SU-DHL-6 (cell line): ENCODE results near the gene MAP3K19.

ENCODE experiments used
- H2AFZ ChIP-seq: fragments of 200-600 bp; sonication (generic); 2 replicates; pipeline ENCODE4 v1.6.1; 2014; ENCODE audit warnings: low read depth, mild to moderate bottlenecking, moderate library complexity, mixed read lengths, antibody characterized with exemption, low read length; ENCODE audit not compliant: severe bottlenecking
- H3F3A ChIP-seq: fragments of 200-600 bp; shearing (Covaris generic); 2 replicates; pipeline ENCODE4 v1.6.0; 2016; ENCODE audit warnings: antibody characterized with exemption, mild to moderate bottlenecking; ENCODE audit not compliant: insufficient read depth
- H3K27ac ChIP-seq: fragments of 200-600 bp; sonication (generic); 2 replicates; pipeline ENCODE4 v1.5.1; 2016; ENCODE audit warnings: low read depth, mild to moderate bottlenecking, low read length, moderate library complexity, mixed read lengths
- H3K27me3 ChIP-seq: fragments of 200-600 bp; sonication (generic), shearing (Covaris generic); 2 replicates; pipeline ENCODE4 v1.6.0; 2014; ENCODE audit warnings: mild to moderate bottlenecking, low read length
- H3K36me3 ChIP-seq: fragments of 200-600 bp; sonication (generic); 2 replicates; pipeline ENCODE4 v1.6.1; 2014; ENCODE audit warnings: mild to moderate bottlenecking, low read length, mixed read lengths
- H3K4me2 ChIP-seq: fragments of 300-600, 200-600 bp; shearing (Covaris generic), sonication (generic); 2 replicates; pipeline ENCODE4 v1.6.0; 2014; ENCODE audit warnings: low read length, low read depth, mild to moderate bottlenecking; ENCODE audit not compliant: poor library complexity, severe bottlenecking
- H3K4me3 ChIP-seq: fragments of 200-600 bp; sonication (generic); 2 replicates; pipeline ENCODE4 v1.5.1; 2014; ENCODE audit warnings: antibody characterized with exemption, low read length, mild to moderate bottlenecking, mixed read lengths; ENCODE audit not compliant: insufficient read depth, poor library complexity, severe bottlenecking
- H3K79me2 ChIP-seq: fragments of 200-600 bp; sonication (generic); 2 replicates; pipeline ENCODE4 v1.6.1; 2014; ENCODE audit warnings: mild to moderate bottlenecking, low read length, moderate library complexity; ENCODE audit not compliant: insufficient read depth
- H3K9ac ChIP-seq: fragments of 200-600 bp; sonication (generic); 2 replicates; pipeline ENCODE4 v1.7.0; 2014; ENCODE audit warnings: mild to moderate bottlenecking, low read length
- H3K9me2 ChIP-seq: fragments of 200-600 bp; sonication (generic); replicated peaks from 2 replicates; pipeline ENCODE4 v1.6.1; 2014; ENCODE audit warnings: low read length; ENCODE audit not compliant: insufficient read depth
- H3K9me3 ChIP-seq: fragments of 200-600 bp; sonication (generic); 2 replicates; pipeline ENCODE4 v1.6.1; 2014; ENCODE audit warnings: low read length, mixed read lengths; ENCODE audit not compliant: insufficient read depth
- H4K20me1 ChIP-seq: fragments of 200-600 bp; sonication (generic); 2 replicates; pipeline ENCODE4 v1.6.1; 2014; ENCODE audit warnings: low read depth, mild to moderate bottlenecking, antibody characterized with exemption, low read length, moderate library complexity, mixed read lengths
- EZH2phosphoT487 ChIP-seq: fragments of 200-600 bp; sonication (generic), shearing (Covaris generic); conservative IDR thresholded peaks from 2 replicates; pipeline ENCODE4 v1.6.1; 2018; ENCODE audit warnings: mild to moderate bottlenecking, antibody characterized with exemption, low read length, moderate library complexity, mixed read lengths
- TF ChIP-seq, protein P1 (sequence below): fragments of 200-600 bp; sonication (generic); IDR thresholded peaks from one replicate; pipeline ENCODE4 v1.5.1; 2017; ENCODE audit warnings: antibody characterized with exemption, mild to moderate bottlenecking, low read length, moderate library complexity; ENCODE audit not compliant: insufficient read depth, poor library complexity, severe bottlenecking

MAP3K19 gene

GRCh38 chr2:135066710-135067109, 19.5 kb upstream of the MAP3K19 start:
- Histone ChIP-seq H2AFZ (no peak overlapping the region), H3F3A (no peaks in the 10 kb centered on the region; the same call in 1 of the 2 replicates), H3K4me2 (no peak overlapping the region), H3K4me3 (no peak overlapping the region), H3K36me3 (peaks cover 91% of the 10 kb centered on the region), H3K79me2 (peaks cover 95% of the 10 kb centered on the region), H3K27ac (no peak overlapping the region), H3K9me3 (peaks cover 25% of the 10 kb centered on the region; the same call in 1 of the 2 replicates), H3K9me2 (no peaks in the 10 kb centered on the region), H4K20me1 (no peaks in the 10 kb centered on the region), H3K9ac (no peak overlapping the region), H3K27me3 (no peaks in the 10 kb centered on the region)
- TF ChIP-seq, protein P1, sequence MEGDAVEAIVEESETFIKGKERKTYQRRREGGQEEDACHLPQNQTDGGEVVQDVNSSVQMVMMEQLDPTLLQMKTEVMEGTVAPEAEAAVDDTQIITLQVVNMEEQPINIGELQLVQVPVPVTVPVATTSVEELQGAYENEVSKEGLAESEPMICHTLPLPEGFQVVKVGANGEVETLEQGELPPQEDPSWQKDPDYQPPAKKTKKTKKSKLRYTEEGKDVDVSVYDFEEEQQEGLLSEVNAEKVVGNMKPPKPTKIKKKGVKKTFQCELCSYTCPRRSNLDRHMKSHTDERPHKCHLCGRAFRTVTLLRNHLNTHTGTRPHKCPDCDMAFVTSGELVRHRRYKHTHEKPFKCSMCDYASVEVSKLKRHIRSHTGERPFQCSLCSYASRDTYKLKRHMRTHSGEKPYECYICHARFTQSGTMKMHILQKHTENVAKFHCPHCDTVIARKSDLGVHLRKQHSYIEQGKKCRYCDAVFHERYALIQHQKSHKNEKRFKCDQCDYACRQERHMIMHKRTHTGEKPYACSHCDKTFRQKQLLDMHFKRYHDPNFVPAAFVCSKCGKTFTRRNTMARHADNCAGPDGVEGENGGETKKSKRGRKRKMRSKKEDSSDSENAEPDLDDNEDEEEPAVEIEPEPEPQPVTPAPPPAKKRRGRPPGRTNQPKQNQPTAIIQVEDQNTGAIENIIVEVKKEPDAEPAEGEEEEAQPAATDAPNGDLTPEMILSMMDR = no peak
- TF ChIP-seq EZH2phosphoT487 = no peak

GRCh38 chr2:135064149-135064548, 16.9 kb upstream of the MAP3K19 start:
- peaks cover 4% of the 10 kb centered on the region; the same call in 1 of the 2 replicates for H3K9me3 ChIP-seq
- no peaks in the 10 kb centered on the region; the same call in 1 of the 2 replicates for H3F3A ChIP-seq
- H3K9me2 ChIP-seq = no peaks in the 10 kb centered on the region
- no peak overlapping the region for H3K4me3 ChIP-seq
- no peaks in the 10 kb centered on the region; the same call in 1 of the 2 replicates for H4K20me1 ChIP-seq
- no peak overlapping the region for H2AFZ ChIP-seq
- no peak overlapping the region for H3K27ac ChIP-seq
- no peak overlapping the region for H3K4me2 ChIP-seq
- peaks cover 90% of the 10 kb centered on the region for H3K79me2 ChIP-seq
- TF ChIP-seq, protein P1 = no peak
- no peak for TF ChIP-seq EZH2phosphoT487
- no peaks in the 10 kb centered on the region for H3K27me3 ChIP-seq
- no peak overlapping the region for H3K9ac ChIP-seq
- H3K36me3 ChIP-seq = peaks cover 86% of the 10 kb centered on the region

- no peaks in the 10 kb centered on the region for H3K9me2 ChIP-seq
- H3K36me3 ChIP-seq = peaks cover 89% of the 10 kb centered on the region
- no peaks in the 10 kb centered on the region; the same call in 1 of the 2 replicates for H4K20me1 ChIP-seq
- H3K9me3 ChIP-seq = no peaks in the 10 kb centered on the region
- TF ChIP-seq EZH2phosphoT487 = no peak
- TF ChIP-seq, protein P1 = no peak
- no peak overlapping the region for H3K4me2 ChIP-seq
- H3F3A ChIP-seq = no peaks in the 10 kb centered on the region; the same call in 1 of the 2 replicates
- no peak overlapping the region for H3K27ac ChIP-seq
- no peaks in the 10 kb centered on the region for H3K27me3 ChIP-seq
- no peak overlapping the region for H3K9ac ChIP-seq
- H2AFZ ChIP-seq = no peak overlapping the region
- H3K4me3 ChIP-seq = no peak overlapping the region
- H3K79me2 ChIP-seq = peaks cover 90% of the 10 kb centered on the region
Observed at GRCh38 chr2:135063210-135063609, 16.0 kb upstream of the MAP3K19 start.
